OCI-LY3 (cell line): ENCODE results near the gene GABPA.

ENCODE experiments used
- H2AFZ ChIP-seq: fragments of 200-600, 300-600 bp; shearing (Covaris generic); 2 replicates; pipeline ENCODE4 v1.6.0; 2014; ENCODE audit warnings: antibody characterized with exemption, low read depth, low read length
- H3K27ac ChIP-seq: fragments of 200-600, 300-600 bp; sonication (generic); 2 replicates; pipeline ENCODE4 v1.5.1; 2014; ENCODE audit warnings: mild to moderate bottlenecking, low read length, moderate library complexity, mixed read lengths
- H3K27me3 ChIP-seq: fragments of 200-600, 300-600 bp; sonication (generic); 2 replicates; pipeline ENCODE4 v1.6.1; 2014; ENCODE audit warnings: low read depth, low read length, mixed read lengths
- H3K36me3 ChIP-seq: fragments of 200-600, 300-600 bp; sonication (generic); replicated peaks from 2 replicates; pipeline ENCODE3; 2014; ENCODE audit warnings: low read depth, low read length, mixed read lengths
- H3K4me1 ChIP-seq: fragments of 300-600, 200-600 bp; sonication (generic); 2 replicates; pipeline ENCODE4 v1.6.1; 2014; ENCODE audit warnings: low read length, mixed read lengths
- H3K4me2 ChIP-seq: fragments of 200-600, 300-600 bp; sonication (generic); 2 replicates; pipeline ENCODE4 v1.6.1; 2014; ENCODE audit warnings: low read length, mixed read lengths
- H3K4me3 ChIP-seq: fragments of 300-600, 200-600 bp; sonication (generic); 2 replicates; pipeline ENCODE4 v1.5.1; 2014; ENCODE audit warnings: antibody characterized with exemption, mild to moderate bottlenecking, low read length, moderate library complexity
- H3K79me2 ChIP-seq: fragments of 300-600, 200-600 bp; shearing (Covaris generic); 2 replicates; pipeline ENCODE4 v1.6.1; 2014; ENCODE audit warnings: mild to moderate bottlenecking, low read length, mixed read lengths
- H3K9ac ChIP-seq: fragments of 300-600, 200-600 bp; shearing (Covaris generic); 2 replicates; pipeline ENCODE4 v1.6.0; 2014; ENCODE audit warnings: mild to moderate bottlenecking, low read length, moderate library complexity
- H3K9me3 ChIP-seq: fragments of 200-600, 300-600 bp; shearing (Covaris generic); 2 replicates; pipeline ENCODE4 v1.6.1; 2014; ENCODE audit warnings: low read length, mixed read lengths; ENCODE audit not compliant: insufficient read depth
- H4K20me1 ChIP-seq: fragments of 200-600, 300-600 bp; sonication (generic); 2 replicates; pipeline ENCODE4 v1.6.1; 2016; ENCODE audit warnings: low read length, mixed read lengths; ENCODE audit not compliant: insufficient read depth
- CTCF ChIP-seq: fragments of 200-600, 300-600 bp; sonication (generic); IDR thresholded peaks from 2 replicates; pipeline ENCODE4 v1.5.1; 2014; ENCODE audit warnings: antibody characterized with exemption, low read length, low read depth
- EZH2phosphoT487 ChIP-seq: fragments of 200-600 bp; shearing (Covaris generic); IDR thresholded peaks from 2 replicates; pipeline ENCODE4 v1.6.1; 2018; ENCODE audit warnings: antibody characterized with exemption, mixed run types, low read depth

GABPA gene

GRCh38 chr21:25734904-25735645 is at the start of gene GABPA, which contains the start of gene ATP5PF:
Gene GABPA (plus strand): TSS chr21:25734972. CDS start chr21:25741599, 6,627 bp downstream.
Gene ATP5PF (minus strand): TSS chr21:25734904. CDS start chr21:25729794, 5,110 bp downstream.
- H3K27me3 ChIP-seq: no peaks in the 10 kb centered on the region
- no peaks in the 10 kb centered on the region for H3K9me3 ChIP-seq
- 0 out of 2 replicates have a peak, but pooled peaks cover 4% of the 10 kb centered on the region for H4K20me1 ChIP-seq
- H3K27ac ChIP-seq: peak within 1 kb of the TSS; percentile 97
- H3K79me2 ChIP-seq: peaks cover 88% of the 10 kb centered on the region
- peak within 1 kb of the TSS; percentile 96 for H3K9ac ChIP-seq
- peak within 1 kb of the TSS; percentile 98 for H3K4me2 ChIP-seq
- H3K4me1 ChIP-seq: peaks cover 16% of the 10 kb centered on the region
- H3K36me3 ChIP-seq: peaks cover 2% of the 10 kb centered on the region
- peak within 1 kb of the TSS; percentile 97 for H3K4me3 ChIP-seq
- TF ChIP-seq EZH2phosphoT487 (no peak), CTCF (no peak)
- H2AFZ ChIP-seq: peak within 1 kb of the TSS; percentile 98

GRCh38 chr21:25687787-25688186 is 47.0 kb upstream of the GABPA start:
- no peaks in the 10 kb centered on the region for H3K9me3 ChIP-seq
- no peak overlapping the region for H3K4me3 ChIP-seq
- TF ChIP-seq EZH2phosphoT487 (no peak), CTCF (no peak)
- H3K4me2 ChIP-seq: no peak overlapping the region
- no peaks in the 10 kb centered on the region for H3K27me3 ChIP-seq
- no peaks in the 10 kb centered on the region for H3K79me2 ChIP-seq
- H3K36me3 ChIP-seq: no peaks in the 10 kb centered on the region
- no peaks in the 10 kb centered on the region for H3K4me1 ChIP-seq
- H2AFZ ChIP-seq: no peak overlapping the region
- H3K27ac ChIP-seq: no peak overlapping the region
- H3K9ac ChIP-seq: no peak overlapping the region
- no peaks in the 10 kb centered on the region for H4K20me1 ChIP-seq

- no peaks in the 10 kb centered on the region for H3K27me3 ChIP-seq
- no peaks in the 10 kb centered on the region for H3K36me3 ChIP-seq
- no peak overlapping the region for H2AFZ ChIP-seq
- no peaks in the 10 kb centered on the region for H3K4me1 ChIP-seq
- TF ChIP-seq EZH2phosphoT487: no peak
- H3K9me3 ChIP-seq: no peaks in the 10 kb centered on the region
- no peak overlapping the region for H3K4me3 ChIP-seq
- no peak overlapping the region for H3K4me2 ChIP-seq
- H4K20me1 ChIP-seq: no peaks in the 10 kb centered on the region
- no peak overlapping the region for H3K9ac ChIP-seq
- no peak overlapping the region for H3K27ac ChIP-seq
- H3K79me2 ChIP-seq: no peaks in the 10 kb centered on the region
Observed at GRCh38 chr21:25688275-25689155, 46.3 kb upstream of the GABPA start.

- Histone ChIP-seq H2AFZ (no peak overlapping the region), H3K4me2 (no peak overlapping the region)
Observed at GRCh38 chr21:25689226-25689625, 45.5 kb upstream of the GABPA start.

More at GRCh38 chr21:25689226-25689625, 45.5 kb upstream of the GABPA start:
- Histone ChIP-seq H3K27me3 (no peaks in the 10 kb centered on the region), H3K9me3 (no peaks in the 10 kb centered on the region), H3K4me3 (no peak overlapping the region), H3K36me3 (no peaks in the 10 kb centered on the region), H3K9ac (no peak overlapping the region), H4K20me1 (no peaks in the 10 kb centered on the region), H3K27ac (no peak overlapping the region), H3K4me1 (no peaks in the 10 kb centered on the region), H3K79me2 (no peaks in the 10 kb centered on the region)
- TF ChIP-seq EZH2phosphoT487 (no peak), CTCF (no peak)
